Measurements from ENCODE around the gene CEMIP2.

Gene CEMIP2

GRCh38 chr9:71783120-71783523 is 14.8 kb upstream of the CEMIP2 start:
- Mint-ChIP-seq H3K27ac (peak overlapping the region; percentile 92), H3K27me3 (no peaks in the 10 kb centered on the region), H3K4me3 (peak overlapping the region; percentile 70), H3K4me1 (peaks cover 34% of the 10 kb centered on the region), H3K9me3 (peaks cover 3% of the 10 kb centered on the region), H3K36me3 (peaks cover 5% of the 10 kb centered on the region)
- ATAC-seq: peak; percentile 96

GRCh38 chr9:71781391-71781790 is 13.1 kb upstream of the CEMIP2 start:
- H3K4me3 Mint-ChIP-seq: no peak overlapping the region
- H3K9me3 Mint-ChIP-seq: peaks cover 3% of the 10 kb centered on the region
- peaks cover 34% of the 10 kb centered on the region for H3K4me1 Mint-ChIP-seq
- H3K27ac Mint-ChIP-seq: peak overlapping the region; percentile 92
- peaks cover 5% of the 10 kb centered on the region for H3K36me3 Mint-ChIP-seq
- H3K27me3 Mint-ChIP-seq: no peaks in the 10 kb centered on the region
- ATAC-seq: peak; percentile 54

DNA sequence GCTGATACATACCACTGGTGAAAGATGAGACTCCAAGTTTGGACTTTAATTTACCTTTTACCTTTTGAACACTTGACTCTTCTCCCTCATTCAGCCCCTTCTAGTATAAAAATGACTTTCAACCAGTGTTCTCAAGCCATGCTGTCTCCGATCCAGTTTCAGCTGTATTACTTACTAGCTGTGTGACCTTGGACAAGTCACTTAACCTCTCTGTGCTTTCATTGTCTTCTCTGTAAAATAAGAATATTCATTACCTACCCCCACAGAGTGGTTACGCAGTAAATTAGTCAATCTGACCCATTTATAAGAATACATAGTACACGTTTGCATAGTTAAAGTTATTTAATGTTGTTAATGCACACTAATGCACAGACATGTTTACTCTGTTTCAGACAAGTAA is 12.6 kb upstream of the CEMIP2 start:
- H3K36me3 Mint-ChIP-seq: peaks cover 5% of the 10 kb centered on the region
- H3K9me3 Mint-ChIP-seq: peaks cover 3% of the 10 kb centered on the region
- H3K4me3 Mint-ChIP-seq: no peak overlapping the region
- H3K4me1 Mint-ChIP-seq: peaks cover 34% of the 10 kb centered on the region
- no peaks in the 10 kb centered on the region for H3K27me3 Mint-ChIP-seq
- ATAC-seq: no peak
- H3K27ac Mint-ChIP-seq: peak overlapping the region; percentile 92

GRCh38 chr9:71778085-71778484 is 9.8 kb upstream of the CEMIP2 start:
- no peaks in the 10 kb centered on the region for H3K36me3 Mint-ChIP-seq
- no peak overlapping the region for H3K4me3 Mint-ChIP-seq
- peaks cover 21% of the 10 kb centered on the region for H3K4me1 Mint-ChIP-seq
- H3K27ac Mint-ChIP-seq: peak overlapping the region; percentile 10
- H3K9me3 Mint-ChIP-seq: no peaks in the 10 kb centered on the region
- H3K27me3 Mint-ChIP-seq: no peaks in the 10 kb centered on the region
- ATAC-seq: no peak

GRCh38 chr9:71774920-71775319 is 6.6 kb upstream of the CEMIP2 start:
- no peak for ATAC-seq
- H3K36me3 Mint-ChIP-seq: no peaks in the 10 kb centered on the region
- peaks cover 2% of the 10 kb centered on the region for H3K4me1 Mint-ChIP-seq
- no peak overlapping the region for H3K4me3 Mint-ChIP-seq
- no peak overlapping the region for H3K27ac Mint-ChIP-seq
- no peaks in the 10 kb centered on the region for H3K27me3 Mint-ChIP-seq
- no peaks in the 10 kb centered on the region for H3K9me3 Mint-ChIP-seq

DNA sequence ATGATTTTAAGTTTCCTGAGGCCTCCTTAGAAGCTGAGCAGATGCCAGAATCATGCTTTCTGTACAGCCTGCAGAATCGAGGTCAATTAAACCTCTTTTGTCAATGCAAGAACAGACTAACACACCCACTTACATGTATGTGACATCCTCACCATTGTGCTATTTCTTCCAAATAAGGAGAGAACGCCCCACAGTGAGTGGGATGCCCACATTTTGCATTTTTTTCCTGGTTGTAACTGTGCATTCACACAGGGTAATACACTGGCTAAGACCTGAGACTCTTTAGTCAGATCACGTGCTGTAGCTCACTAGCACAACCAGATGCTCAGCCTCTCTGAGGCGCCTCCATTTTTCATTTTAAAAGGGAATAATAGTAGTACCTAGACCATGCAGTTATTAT is 4.4 kb upstream of the CEMIP2 start:
- H3K27me3 Mint-ChIP-seq: no peaks in the 10 kb centered on the region
- H3K9me3 Mint-ChIP-seq: no peaks in the 10 kb centered on the region
- H3K4me1 Mint-ChIP-seq: peaks cover 15% of the 10 kb centered on the region
- no peaks in the 10 kb centered on the region for H3K36me3 Mint-ChIP-seq
- H3K27ac Mint-ChIP-seq: no peak overlapping the region
- no peak for ATAC-seq
- H3K4me3 Mint-ChIP-seq: no peak overlapping the region

DNA sequence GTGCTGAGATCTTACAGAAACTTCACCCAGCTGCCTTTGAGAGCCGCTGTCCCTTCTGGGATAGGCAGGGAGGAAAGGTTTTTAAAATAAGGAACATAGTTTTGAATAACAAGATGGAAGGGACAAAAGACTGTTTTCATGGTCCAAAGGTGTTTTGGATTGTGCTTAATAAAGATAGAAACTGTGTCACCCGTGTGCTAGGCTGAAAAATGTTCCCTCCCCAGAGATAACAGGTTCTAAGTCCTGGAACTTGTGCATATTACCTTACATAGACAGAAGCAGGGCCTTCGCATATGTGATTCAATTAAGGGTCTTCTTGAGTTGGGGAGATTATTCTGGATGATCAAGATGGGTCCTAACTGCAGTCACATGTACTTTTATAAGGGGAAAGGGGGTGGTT is 1.9 kb upstream of the CEMIP2 start:
- no peaks in the 10 kb centered on the region for H3K36me3 Mint-ChIP-seq
- H3K27ac Mint-ChIP-seq: peak overlapping the region; percentile 94
- H3K9me3 Mint-ChIP-seq: no peaks in the 10 kb centered on the region
- H3K4me3 Mint-ChIP-seq: peak overlapping the region; percentile 95
- ATAC-seq: no peak
- peaks cover 40% of the 10 kb centered on the region for H3K4me1 Mint-ChIP-seq
- H3K27me3 Mint-ChIP-seq: no peaks in the 10 kb centered on the region

- Mint-ChIP-seq H3K27ac (peak overlapping the region; percentile 94), H3K4me1 (peaks cover 47% of the 10 kb centered on the region), H3K9me3 (no peaks in the 10 kb centered on the region), H3K27me3 (no peaks in the 10 kb centered on the region), H3K36me3 (no peaks in the 10 kb centered on the region), H3K4me3 (peak overlapping the region; percentile 95)
- peak; percentile 78 for ATAC-seq
Observed at GRCh38 chr9:71769175-71770161, 1.2 kb upstream of the CEMIP2 start.

GRCh38 chr9:71767776-71768321 is 464 bp downstream of the CEMIP2 start:
- peak overlapping the region; percentile 94 for H3K27ac Mint-ChIP-seq
- H3K4me1 Mint-ChIP-seq: peaks cover 59% of the 10 kb centered on the region
- H3K36me3 Mint-ChIP-seq: no peaks in the 10 kb centered on the region
- H3K27me3 Mint-ChIP-seq: no peaks in the 10 kb centered on the region
- no peak for ATAC-seq
- H3K4me3 Mint-ChIP-seq: peak overlapping the region; percentile 88
- no peaks in the 10 kb centered on the region for H3K9me3 Mint-ChIP-seq

- H3K36me3 Mint-ChIP-seq: no peaks in the 10 kb centered on the region
- H3K27me3 Mint-ChIP-seq: no peaks in the 10 kb centered on the region
- peak overlapping the region; percentile 94 for H3K27ac Mint-ChIP-seq
- H3K4me3 Mint-ChIP-seq: peak overlapping the region; percentile 88
- ATAC-seq: no peak
- peaks cover 59% of the 10 kb centered on the region for H3K4me1 Mint-ChIP-seq
- H3K9me3 Mint-ChIP-seq: no peaks in the 10 kb centered on the region
Observed at GRCh38 chr9:71767163-71767775, 1.0 kb downstream of the CEMIP2 start.

DNA sequence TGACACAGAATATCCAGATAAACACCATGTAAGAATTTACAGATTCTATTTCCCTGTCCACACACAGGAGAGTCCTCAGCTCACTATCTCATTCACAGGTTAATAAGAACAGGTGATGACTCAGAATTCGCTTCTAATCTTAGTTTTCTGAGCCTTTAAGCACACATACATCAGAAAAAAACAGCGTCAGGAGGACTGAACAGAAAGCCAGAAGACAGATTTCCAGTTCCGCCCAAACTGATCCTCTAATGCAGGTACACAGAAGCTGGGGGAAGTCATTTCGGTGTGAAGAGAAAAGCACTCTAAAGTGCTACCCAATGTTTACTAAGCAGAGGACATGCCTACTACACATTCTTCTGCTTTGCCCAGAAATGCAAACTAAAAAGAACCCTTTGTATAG is 1.6 kb downstream of the CEMIP2 start:
- no peak for ATAC-seq
- Mint-ChIP-seq H3K4me1 (peaks cover 62% of the 10 kb centered on the region), H3K27me3 (no peaks in the 10 kb centered on the region)

DNA sequence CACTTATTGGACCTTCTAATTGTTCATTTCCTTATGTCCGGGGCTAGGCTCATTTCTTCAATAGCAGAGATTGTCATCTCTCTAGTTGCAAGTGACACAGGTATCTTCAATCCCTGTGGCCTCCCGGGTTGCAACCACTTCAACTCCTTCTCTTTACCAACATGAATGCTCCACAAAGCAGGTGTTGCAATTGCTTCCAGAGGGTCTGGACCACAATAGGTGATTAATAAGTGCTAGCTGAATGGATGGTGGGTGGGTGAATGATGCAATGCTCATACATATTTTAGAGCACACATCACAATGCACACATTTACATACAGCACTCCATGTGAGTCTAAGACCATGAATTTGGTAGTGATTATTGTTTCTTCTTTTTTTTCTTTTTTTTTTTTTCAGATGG is 2.6 kb downstream of the CEMIP2 start:
- no peaks in the 10 kb centered on the region for H3K27me3 Mint-ChIP-seq
- peaks cover 71% of the 10 kb centered on the region for H3K4me1 Mint-ChIP-seq
- no peak for ATAC-seq
- no peak overlapping the region for H3K4me3 Mint-ChIP-seq
- H3K9me3 Mint-ChIP-seq: no peaks in the 10 kb centered on the region
- H3K27ac Mint-ChIP-seq: peak overlapping the region; percentile 94
- H3K36me3 Mint-ChIP-seq: peaks cover 4% of the 10 kb centered on the region

More for the DNA sequence above, 1.6 kb downstream of the CEMIP2 start:
- H3K4me3 Mint-ChIP-seq: peak overlapping the region; percentile 88
- peak overlapping the region; percentile 94 for H3K27ac Mint-ChIP-seq
- no peaks in the 10 kb centered on the region for H3K36me3 Mint-ChIP-seq
- no peaks in the 10 kb centered on the region for H3K9me3 Mint-ChIP-seq

DNA sequence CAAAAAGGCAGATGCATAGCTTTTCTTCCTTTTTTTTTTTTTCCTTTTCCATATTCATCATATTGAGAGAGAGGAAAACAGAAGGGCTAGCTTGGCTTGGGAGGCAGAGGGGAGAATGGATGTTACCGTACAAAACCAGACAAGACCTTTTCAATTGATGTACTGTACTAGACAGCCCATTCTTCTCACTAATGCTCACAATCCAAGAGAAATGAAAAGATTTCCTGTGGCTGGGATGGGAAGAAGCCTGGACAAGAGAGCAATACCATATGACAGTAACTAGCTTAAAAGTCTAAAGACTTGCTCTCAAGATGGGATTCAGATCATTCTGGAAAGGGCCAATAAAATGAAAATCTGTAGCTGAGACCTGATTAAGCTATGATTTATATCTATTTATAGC is 3.4 kb downstream of the CEMIP2 start:
- peak overlapping the region; percentile 4 for H3K27ac Mint-ChIP-seq
- no peak for ATAC-seq
- no peak overlapping the region for H3K4me3 Mint-ChIP-seq
- peaks cover 5% of the 10 kb centered on the region for H3K36me3 Mint-ChIP-seq
- H3K9me3 Mint-ChIP-seq: no peaks in the 10 kb centered on the region
- H3K27me3 Mint-ChIP-seq: no peaks in the 10 kb centered on the region
- H3K4me1 Mint-ChIP-seq: peaks cover 74% of the 10 kb centered on the region

DNA sequence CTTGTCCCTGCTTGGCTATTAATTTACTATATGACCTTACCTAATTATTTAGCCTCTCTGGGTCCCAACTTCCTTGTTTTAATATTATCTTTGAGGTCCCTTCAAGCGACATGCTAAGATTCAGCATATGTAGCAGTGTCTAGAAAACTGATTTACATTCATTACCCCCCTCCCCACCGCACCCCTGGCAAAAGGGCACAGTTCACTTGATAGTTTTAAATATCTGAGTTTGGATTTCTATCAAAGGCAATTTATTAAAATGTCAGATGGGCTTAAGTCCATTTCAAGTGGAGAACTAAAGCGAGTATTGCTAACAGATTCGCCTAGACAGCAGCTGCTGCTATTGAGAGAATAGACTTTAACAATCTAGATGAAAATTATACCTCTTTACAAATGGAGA is 3.9 kb downstream of the CEMIP2 start:
- no peaks in the 10 kb centered on the region for H3K9me3 Mint-ChIP-seq
- no peaks in the 10 kb centered on the region for H3K27me3 Mint-ChIP-seq
- no peak overlapping the region for H3K4me3 Mint-ChIP-seq
- peak overlapping the region; percentile 4 for H3K27ac Mint-ChIP-seq
- no peak for ATAC-seq
- peaks cover 5% of the 10 kb centered on the region for H3K36me3 Mint-ChIP-seq
- H3K4me1 Mint-ChIP-seq: peaks cover 70% of the 10 kb centered on the region

GRCh38 chr9:71763832-71764231 is 4.5 kb downstream of the CEMIP2 start:
- peaks cover 64% of the 10 kb centered on the region for H3K4me1 Mint-ChIP-seq
- no peak overlapping the region for H3K4me3 Mint-ChIP-seq

More at GRCh38 chr9:71763832-71764231, 4.5 kb downstream of the CEMIP2 start:
- Mint-ChIP-seq H3K27ac (no peak overlapping the region), H3K9me3 (no peaks in the 10 kb centered on the region), H3K27me3 (no peaks in the 10 kb centered on the region), H3K36me3 (peaks cover 5% of the 10 kb centered on the region)
- ATAC-seq: no peak

Data from stimulated activated memory B cell treated with anti-CD40 and anti-IgM and Interleukin-4, amounts not matched to agents 10 μg/mL and 1 μg/mL and 100 μg/mL, for 72 hours (primary cell).